DND-41 (cell line): ENCODE results near the gene FEZF2.

Experiments
- ATAC-seq: fragments of 200-7000 bp; cut with Tn5 transposase; 3 replicates; pipeline ENCODE4 v1.9.1; 2021; ENCODE audit warnings: low read depth; ENCODE audit not compliant: insufficient read depth
- DNase-seq: peaks from one replicate; pipeline ENCODE4 v3.0.0-alpha.2; 2020
- H2AFZ ChIP-seq: 2 replicates; pipeline ENCODE4 v1.6.0; 2012; ENCODE audit warnings: low read depth, low read length
- H3K27ac ChIP-seq: 2 replicates; pipeline ENCODE4 v1.5.1; 2012; ENCODE audit warnings: low read length, inconsistent platforms
- H3K27me3 ChIP-seq: fragments of 200-600 bp; sonication (generic); 2 replicates; pipeline ENCODE4 v1.6.0; 2012; ENCODE audit warnings: low read length, mild to moderate bottlenecking, inconsistent platforms; ENCODE audit not compliant: insufficient read depth, poor library complexity
- H3K36me3 ChIP-seq: 2 replicates; pipeline ENCODE4 v1.5.1; 2012; ENCODE audit warnings: low read length, inconsistent platforms; ENCODE audit not compliant: insufficient read depth
- H3K4me1 ChIP-seq: 2 replicates; pipeline ENCODE4 v1.5.1; 2012; ENCODE audit warnings: mild to moderate bottlenecking, low read length; ENCODE audit not compliant: insufficient read depth
- H3K4me2 ChIP-seq: 2 replicates; pipeline ENCODE4 v1.6.0; 2012; ENCODE audit warnings: mild to moderate bottlenecking, moderate library complexity, low read length, inconsistent platforms; ENCODE audit not compliant: insufficient read depth
- H3K4me3 ChIP-seq, 2 experiments: fragments of 200-600 bp in 1 of 2; shearing (Covaris generic) in 1 of 2; 2 replicates each; pipeline ENCODE4 v1.5.1; 2012 to 2016; ENCODE audit warnings: inconsistent platforms in 2 of 2, low read length in 2 of 2, mild to moderate bottlenecking in 2 of 2, low read depth in 1 of 2, moderate library complexity in 1 of 2
- H3K79me2 ChIP-seq: 2 replicates; pipeline ENCODE4 v1.6.0; 2012; ENCODE audit warnings: low read length, inconsistent platforms; ENCODE audit not compliant: insufficient read depth
- H3K9ac ChIP-seq: 2 replicates; pipeline ENCODE4 v1.6.0; 2012; ENCODE audit warnings: low read depth, mild to moderate bottlenecking, inconsistent platforms, low read length, moderate library complexity
- H3K9me3 ChIP-seq: 2 replicates; pipeline ENCODE4 v1.5.1; 2012; ENCODE audit warnings: low read length, moderate library complexity, mild to moderate bottlenecking, inconsistent platforms; ENCODE audit not compliant: insufficient read depth, severe bottlenecking
- H4K20me1 ChIP-seq: 2 replicates; pipeline ENCODE4 v1.6.0; 2012; ENCODE audit warnings: low read length; ENCODE audit not compliant: insufficient read depth
- EZH2 ChIP-seq: IDR thresholded peaks from 3 replicates; pipeline ENCODE4 v1.6.1; 2012; ENCODE audit warnings: borderline replicate concordance, low read depth, mild to moderate bottlenecking, moderate library complexity, low read length, inconsistent platforms; ENCODE audit not compliant: severe bottlenecking
- TF ChIP-seq, protein P1 (sequence below): IDR thresholded peaks from 2 replicates; pipeline ENCODE4 v1.5.1; 2012; ENCODE audit warnings: borderline replicate concordance, low read length, moderate library complexity, mild to moderate bottlenecking; ENCODE audit not compliant: poor library complexity, severe bottlenecking; ENCODE audit errors: extremely low read depth

Gene FEZF2

DNA sequence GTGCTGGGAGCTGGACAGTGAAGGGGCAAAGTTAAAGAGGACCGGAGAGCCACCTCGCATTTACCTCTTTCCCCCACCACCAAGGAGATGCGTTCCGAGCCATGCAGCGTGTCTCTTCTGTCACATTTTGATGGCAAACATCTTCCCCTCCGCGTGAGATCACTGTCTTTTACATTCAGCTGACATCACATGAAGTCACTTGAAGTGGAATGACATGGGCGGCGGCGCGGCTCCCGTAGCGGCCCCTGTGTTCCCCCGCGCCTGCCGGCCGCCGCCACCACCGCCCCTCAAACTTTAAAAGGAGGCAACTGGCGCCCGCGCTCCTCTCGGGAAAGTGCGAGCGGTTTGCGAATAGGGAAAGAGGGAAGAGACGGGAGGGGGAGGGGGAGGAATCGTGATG lies at the start of gene FEZF2:
FEZF2 (minus strand) TSS at position 336 of the 400 bp plus-strand sequence. CDS start 682 bp downstream, outside the sequence.
- H2AFZ ChIP-seq, result no peak within 1 kb of the TSS
- ATAC-seq (no peak), DNase-seq (no peak)
- no peak within 1 kb of the TSS for H3K9ac ChIP-seq
- no peaks in the 10 kb centered on the region for H3K4me1 ChIP-seq
- TF ChIP-seq EZH2, result no peak
- TF ChIP-seq, protein P1, sequence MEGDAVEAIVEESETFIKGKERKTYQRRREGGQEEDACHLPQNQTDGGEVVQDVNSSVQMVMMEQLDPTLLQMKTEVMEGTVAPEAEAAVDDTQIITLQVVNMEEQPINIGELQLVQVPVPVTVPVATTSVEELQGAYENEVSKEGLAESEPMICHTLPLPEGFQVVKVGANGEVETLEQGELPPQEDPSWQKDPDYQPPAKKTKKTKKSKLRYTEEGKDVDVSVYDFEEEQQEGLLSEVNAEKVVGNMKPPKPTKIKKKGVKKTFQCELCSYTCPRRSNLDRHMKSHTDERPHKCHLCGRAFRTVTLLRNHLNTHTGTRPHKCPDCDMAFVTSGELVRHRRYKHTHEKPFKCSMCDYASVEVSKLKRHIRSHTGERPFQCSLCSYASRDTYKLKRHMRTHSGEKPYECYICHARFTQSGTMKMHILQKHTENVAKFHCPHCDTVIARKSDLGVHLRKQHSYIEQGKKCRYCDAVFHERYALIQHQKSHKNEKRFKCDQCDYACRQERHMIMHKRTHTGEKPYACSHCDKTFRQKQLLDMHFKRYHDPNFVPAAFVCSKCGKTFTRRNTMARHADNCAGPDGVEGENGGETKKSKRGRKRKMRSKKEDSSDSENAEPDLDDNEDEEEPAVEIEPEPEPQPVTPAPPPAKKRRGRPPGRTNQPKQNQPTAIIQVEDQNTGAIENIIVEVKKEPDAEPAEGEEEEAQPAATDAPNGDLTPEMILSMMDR, result no peak
- H3K9me3 ChIP-seq, result no peaks in the 10 kb centered on the region
- no peaks in the 10 kb centered on the region for H3K79me2 ChIP-seq
- H3K4me2 ChIP-seq, result no peak within 1 kb of the TSS
- H3K27ac ChIP-seq, result no peak within 1 kb of the TSS
- no peaks in the 10 kb centered on the region for H3K36me3 ChIP-seq
- no peak within 1 kb of the TSS for H3K4me3 ChIP-seq
- H3K27me3 ChIP-seq, result no peaks in the 10 kb centered on the region
- no peaks in the 10 kb centered on the region for H4K20me1 ChIP-seq

DNA sequence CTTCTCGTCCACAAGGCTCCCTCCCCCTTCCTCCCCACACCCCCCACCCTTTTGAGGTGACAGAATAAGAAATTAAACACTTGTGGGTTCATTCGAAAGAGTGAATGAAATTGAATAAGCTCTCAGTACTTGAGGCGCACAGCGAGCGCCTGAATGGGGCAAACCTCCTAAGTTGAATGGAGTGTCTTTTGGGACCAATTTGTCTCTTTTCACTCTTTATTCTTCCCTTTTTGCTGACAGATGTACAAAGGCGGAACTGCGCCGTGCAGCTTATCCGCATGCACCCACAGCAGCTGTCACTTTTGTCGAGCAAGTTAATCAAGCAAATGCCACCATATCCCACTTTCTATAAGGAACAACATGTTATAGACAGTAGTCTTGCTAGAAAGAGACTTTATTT lies 47.9 kb upstream of the FEZF2 start:
- DNase-seq, result no peak

DNA sequence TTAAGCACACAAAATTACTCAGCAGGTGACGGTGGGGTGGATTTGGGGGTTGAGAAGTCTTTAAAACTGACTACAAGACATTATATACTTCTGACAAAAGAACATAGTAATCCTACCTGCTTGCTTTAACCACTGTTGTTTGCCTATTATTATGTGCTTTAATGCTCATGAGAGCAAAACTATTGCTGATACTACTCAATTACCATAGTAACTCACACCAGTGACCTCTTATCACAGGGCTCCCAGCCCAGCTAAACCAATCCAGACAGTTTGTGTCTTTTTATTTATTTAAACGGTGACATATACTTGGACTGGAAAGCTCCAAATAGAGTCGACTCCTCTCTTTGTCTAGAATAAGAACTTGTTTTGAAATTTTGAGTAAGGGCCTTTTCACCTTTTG lies 42.8 kb upstream of the FEZF2 start:
- H3K79me2 ChIP-seq, result no peaks in the 10 kb centered on the region
- H3K4me1 ChIP-seq, result peaks cover 24% of the 10 kb centered on the region
- TF ChIP-seq, protein P1, result no peak
- no peak for TF ChIP-seq EZH2

More for the DNA sequence above, 47.9 kb upstream of the FEZF2 start:
- no peaks in the 10 kb centered on the region for H3K36me3 ChIP-seq
- no peak overlapping the region for H3K27ac ChIP-seq
- H3K79me2 ChIP-seq, result no peaks in the 10 kb centered on the region
- no peak overlapping the region for H3K4me3 ChIP-seq
- H3K9me3 ChIP-seq, result no peaks in the 10 kb centered on the region
- TF ChIP-seq, protein P1, result no peak
- no peak for TF ChIP-seq EZH2
- H3K27me3 ChIP-seq, result no peaks in the 10 kb centered on the region
- no peaks in the 10 kb centered on the region for H4K20me1 ChIP-seq
- H3K4me1 ChIP-seq, result peaks cover 3% of the 10 kb centered on the region
- ATAC-seq, result no peak
- H2AFZ ChIP-seq, result no peak overlapping the region
- H3K9ac ChIP-seq, result no peak overlapping the region
- H3K4me2 ChIP-seq, result no peak overlapping the region

DNA sequence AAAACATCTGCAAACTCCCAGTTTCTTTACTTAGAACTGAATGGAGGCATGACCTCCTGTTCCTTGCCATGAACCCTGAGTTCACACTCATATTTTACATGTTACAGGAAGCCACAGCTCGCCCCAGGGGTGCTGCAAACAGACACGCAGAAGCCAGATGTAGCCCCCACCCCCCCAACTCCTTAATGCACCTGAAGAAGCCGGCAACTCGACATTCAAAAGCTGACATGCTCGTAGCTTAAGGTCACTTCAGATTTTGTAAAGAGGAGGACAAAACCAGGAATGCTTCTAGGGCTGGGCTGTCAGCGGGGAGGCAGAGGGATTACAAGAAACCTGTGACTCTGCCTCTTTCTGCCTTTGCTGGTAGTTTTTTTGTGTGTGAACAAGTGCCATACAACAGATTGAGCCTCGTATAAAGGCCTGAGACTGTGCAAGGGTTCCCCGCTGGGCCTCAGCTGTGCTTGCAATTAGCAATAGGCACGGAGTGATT lies 42.0 kb upstream of the FEZF2 start:
- H3K79me2 ChIP-seq, result no peaks in the 10 kb centered on the region
- H4K20me1 ChIP-seq, result no peaks in the 10 kb centered on the region
- H3K4me2 ChIP-seq, result no peak overlapping the region
- H3K27ac ChIP-seq, result peak overlapping the region; percentile 52
- peaks cover 24% of the 10 kb centered on the region for H3K4me1 ChIP-seq
- peaks cover 8% of the 10 kb centered on the region for H3K27me3 ChIP-seq
- no peak for TF ChIP-seq EZH2
- TF ChIP-seq, protein P1, result no peak
- no peaks in the 10 kb centered on the region for H3K36me3 ChIP-seq
- peak overlapping the region; percentile 3; the same call in 1 of the 2 replicates for H3K9ac ChIP-seq
- H2AFZ ChIP-seq, result 0 out of 2 replicates have a peak overlapping the region, but pooled peaks have one; percentile 33
- ATAC-seq (peak; percentile 86), DNase-seq (peak; percentile 55)
- H3K9me3 ChIP-seq, result no peaks in the 10 kb centered on the region
- H3K4me3 ChIP-seq, result no peak overlapping the region

More for the DNA sequence above, 42.8 kb upstream of the FEZF2 start:
- peak overlapping the region; percentile 52 for H3K27ac ChIP-seq
- no peak overlapping the region for H2AFZ ChIP-seq
- no peak overlapping the region for H3K4me2 ChIP-seq
- no peaks in the 10 kb centered on the region for H4K20me1 ChIP-seq
- no peak overlapping the region for H3K9ac ChIP-seq
- H3K36me3 ChIP-seq, result no peaks in the 10 kb centered on the region
- DNase-seq, result no peak
- ATAC-seq, result no peak
- H3K27me3 ChIP-seq, result peaks cover 8% of the 10 kb centered on the region
- H3K9me3 ChIP-seq, result no peaks in the 10 kb centered on the region
- H3K4me3 ChIP-seq, result no peak overlapping the region
